ENCODE measurements around the gene DCLK2.

DCLK2 gene

DNA sequence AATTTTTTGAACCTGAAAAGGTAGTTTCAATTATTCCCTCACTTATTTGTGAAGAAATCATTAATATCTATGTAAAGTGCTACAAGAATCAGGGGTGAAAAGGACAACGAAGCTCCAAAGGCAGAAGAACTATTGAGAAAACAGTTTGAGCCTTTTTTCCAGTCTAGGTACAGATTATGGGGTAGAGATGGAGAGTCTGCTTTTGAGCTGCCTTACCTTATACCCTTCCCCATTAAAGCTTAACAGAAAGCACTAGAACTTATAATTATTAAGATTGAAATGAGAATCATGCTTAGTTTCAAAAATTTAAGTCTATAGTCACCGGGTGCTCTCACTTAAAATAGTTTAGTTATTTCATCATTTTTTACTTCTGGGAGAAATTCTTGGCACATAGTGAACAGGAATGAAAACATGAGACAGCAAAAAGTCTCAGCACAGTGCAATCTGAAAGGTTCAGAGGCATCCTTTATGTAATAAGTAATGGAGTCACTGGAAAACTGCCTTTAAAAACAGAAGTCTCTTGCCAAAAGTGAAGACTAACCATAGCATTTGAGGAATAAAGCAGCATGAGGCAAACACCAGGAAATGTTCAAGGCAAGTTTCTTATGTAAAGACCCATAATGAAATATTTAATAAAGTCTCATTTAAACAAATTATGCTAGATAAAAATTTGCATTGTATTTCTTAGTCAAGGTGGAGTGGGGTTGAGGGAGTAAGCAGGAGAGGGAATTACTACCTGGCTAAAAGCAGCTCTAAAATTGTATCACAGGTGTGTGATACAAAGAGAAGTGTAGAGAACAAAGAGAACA, 5.1 kb upstream of the DCLK2 start:
- CTCF ChIA-PET: no interaction called here
- no peak overlapping the region for H3K27ac ChIP-seq (ENCODE audit: extremely low read depth, low read depth, low read length)
- 0 out of 2 replicates have a peak, but pooled peaks have one; percentile 3 for TF ChIP-seq ZNF335 (tag by site-specific recombination; conservative IDR thresholded peaks at IDR 0.05)
- no peak for TF ChIP-seq ZNF571 (tag by site-specific recombination; IDR thresholded peaks at IDR 0.05)
- H3K4me3 ChIP-seq (ENCODE audit: low read depth, low read length): no peak overlapping the region
- no peaks in the 10 kb centered on the region for H3K36me3 ChIP-seq (ENCODE audit: control insufficient read depth in 2 of 2, insufficient read depth in 1 of 2, low read length in 2 of 2)
- POLR2A ChIA-PET: no interaction called here
- no peaks in the 10 kb centered on the region for H3K9me3 ChIP-seq (ENCODE audit: control insufficient read depth, insufficient read depth, low read depth, low read length)
- H3K4me1 ChIP-seq (ENCODE audit: control insufficient read depth, insufficient read depth, low read length): peaks cover 14% of the 10 kb centered on the region

DNA sequence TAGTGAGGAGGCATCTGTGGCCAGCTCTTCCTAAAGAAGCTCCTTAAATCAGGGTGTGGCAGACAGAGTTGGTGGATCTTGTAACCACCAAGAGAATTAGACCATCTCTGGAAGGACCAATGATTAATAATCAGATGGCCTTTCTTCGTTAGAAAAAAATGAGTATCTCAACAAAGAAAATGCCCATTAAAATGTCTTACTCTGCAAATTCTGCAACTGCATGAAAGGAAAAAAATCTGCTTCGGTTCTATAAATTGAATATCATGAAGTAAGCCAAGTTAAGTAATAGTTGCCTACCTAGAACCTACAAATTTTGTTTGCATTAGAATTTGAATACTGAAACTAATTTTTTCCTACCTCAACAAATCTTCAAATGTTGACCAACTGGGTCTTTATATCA, 4.2 kb upstream of the DCLK2 start:
- Histone ChIP-seq H3K4me3 (ENCODE audit: low read depth, low read length) (no peak overlapping the region), H3K4me1 (ENCODE audit: control insufficient read depth, insufficient read depth, low read length) (peaks cover 14% of the 10 kb centered on the region), H3K9me3 (ENCODE audit: control insufficient read depth, insufficient read depth, low read depth, low read length) (no peaks in the 10 kb centered on the region), H3K36me3 (ENCODE audit: control insufficient read depth in 2 of 2, insufficient read depth in 1 of 2, low read length in 2 of 2) (no peaks in the 10 kb centered on the region), H3K27ac (ENCODE audit: extremely low read depth, low read depth, low read length) (no peak overlapping the region)
- ChIA-PET CTCF (no interaction called here), POLR2A (no interaction called here)
- TF ChIP-seq ZNF645 (tag by site-specific recombination; IDR thresholded peaks at IDR 0.05) (no peak), FEZF1 (tag by site-specific recombination; IDR thresholded peaks at IDR 0.05) (no peak), ZNF600 (tag by site-specific recombination; IDR thresholded peaks at IDR 0.05) (no peak), BCL11B (tag by site-specific recombination; IDR thresholded peaks at IDR 0.05; ENCODE audit: low read depth) (no peak)

- H3K27ac ChIP-seq (ENCODE audit: extremely low read depth, low read depth, low read length): peak overlapping the region; percentile 82
- POLR2A ChIA-PET: no interaction called here
These were observed 385 bp downstream of the DCLK2 start for GRCh38 chr4:150078579-150079080.

More at GRCh38 chr4:150078579-150079080, 385 bp downstream of the DCLK2 start:
- CTCF ChIA-PET: interaction anchor here (0.6 to 1.3 kb wide), 4 partner anchors 68 to 131 kb away, joined by 3 read pairs; no protein-coding TSS in a partner anchor
- peak; percentile 33; the same call in 1 of the 2 replicates for TF ChIP-seq ZBTB8A (tag by site-specific recombination; IDR thresholded peaks at IDR 0.05)
- TF ChIP-seq ZBTB26 (tag by site-specific recombination; optimal IDR thresholded peaks at IDR 0.05): peak; percentile 82
- TF ChIP-seq GLIS2 (tag by site-specific recombination; IDR thresholded peaks at IDR 0.05): peak; percentile 42; the same call in 1 of the 2 replicates
- peak; percentile 72; the same call in 1 of the 2 replicates for TF ChIP-seq KLF8 (tag by site-specific recombination; IDR thresholded peaks at IDR 0.05)
- 0 out of 2 replicates have a peak, but pooled peaks have one; percentile 7 for TF ChIP-seq SP3 (tag by site-specific recombination; IDR thresholded peaks at IDR 0.05)
- 0 out of 2 replicates have a peak, but pooled peaks have one; percentile 30 for TF ChIP-seq KLF1 (tag by site-specific recombination; IDR thresholded peaks at IDR 0.05)
- peak; percentile 49; the same call in 1 of the 2 replicates for TF ChIP-seq ZBTB20 (tag by site-specific recombination; IDR thresholded peaks at IDR 0.05)
- 0 out of 2 replicates have a peak, but pooled peaks have one; percentile 14 for TF ChIP-seq ZNF777 (tag by site-specific recombination; IDR thresholded peaks at IDR 0.05; ENCODE audit: borderline replicate concordance)
- no peak for TF ChIP-seq ZNF133 (tag by site-specific recombination; IDR thresholded peaks at IDR 0.05)
- TF ChIP-seq ZNF248 (tag by site-specific recombination; IDR thresholded peaks at IDR 0.05): no peak
- TF ChIP-seq ZNF335 (tag by site-specific recombination; conservative IDR thresholded peaks at IDR 0.05): no peak
- TF ChIP-seq ZFHX2 (tag by site-specific recombination; conservative IDR thresholded peaks at IDR 0.05): peak; percentile 69
- TF ChIP-seq, protein P1, sequence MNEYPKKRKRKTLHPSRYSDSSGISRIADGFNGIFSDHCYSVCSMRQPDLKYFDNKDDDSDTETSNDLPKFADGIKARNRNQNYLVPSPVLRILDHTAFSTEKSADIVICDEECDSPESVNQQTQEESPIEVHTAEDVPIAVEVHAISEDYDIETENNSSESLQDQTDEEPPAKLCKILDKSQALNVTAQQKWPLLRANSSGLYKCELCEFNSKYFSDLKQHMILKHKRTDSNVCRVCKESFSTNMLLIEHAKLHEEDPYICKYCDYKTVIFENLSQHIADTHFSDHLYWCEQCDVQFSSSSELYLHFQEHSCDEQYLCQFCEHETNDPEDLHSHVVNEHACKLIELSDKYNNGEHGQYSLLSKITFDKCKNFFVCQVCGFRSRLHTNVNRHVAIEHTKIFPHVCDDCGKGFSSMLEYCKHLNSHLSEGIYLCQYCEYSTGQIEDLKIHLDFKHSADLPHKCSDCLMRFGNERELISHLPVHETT (tag by site-specific recombination; IDR thresholded peaks at IDR 0.05): no peak
- TF ChIP-seq ZNF670 (tag by site-specific recombination; IDR thresholded peaks at IDR 0.05; ENCODE audit: low read depth): no peak
- TF ChIP-seq ZNF768 (tag by site-specific recombination; IDR thresholded peaks at IDR 0.05): no peak
- TF ChIP-seq PATZ1 (tag by site-specific recombination; IDR thresholded peaks at IDR 0.05): 0 out of 2 replicates have a peak, but pooled peaks have one; percentile 60
- TF ChIP-seq ZXDB (tag by site-specific recombination; IDR thresholded peaks at IDR 0.05): 0 out of 2 replicates have a peak, but pooled peaks have one; percentile 15
- TF ChIP-seq KLF9 (tag by site-specific recombination; IDR thresholded peaks at IDR 0.05; ENCODE audit: low read depth): peak; percentile 71
- Histone ChIP-seq H3K4me3 (ENCODE audit: low read depth, low read length) (peak overlapping the region; percentile 61), H3K4me1 (ENCODE audit: control insufficient read depth, insufficient read depth, low read length) (peaks cover 15% of the 10 kb centered on the region), H3K36me3 (ENCODE audit: control insufficient read depth in 2 of 2, insufficient read depth in 1 of 2, low read length in 2 of 2) (no peaks in the 10 kb centered on the region), H3K9me3 (ENCODE audit: control insufficient read depth, insufficient read depth, low read depth, low read length) (no peaks in the 10 kb centered on the region)
